IPS-20b (cell line): ENCODE data around the gene FMNL2.

Experiments
- H3K27ac ChIP-seq: one replicate; pipeline ENCODE4 v1.5.1; 2013; ENCODE audit warnings: low read length
- H3K27me3 ChIP-seq: 2 replicates; pipeline ENCODE4 v1.6.1; 2013; ENCODE audit warnings: mild to moderate bottlenecking, low read length, inconsistent platforms; ENCODE audit not compliant: insufficient read depth
- H3K36me3 ChIP-seq: 2 replicates; pipeline ENCODE4 v1.6.1; 2013; ENCODE audit warnings: low read depth, mild to moderate bottlenecking, inconsistent platforms, low read length, moderate library complexity; ENCODE audit not compliant: insufficient read depth
- H3K4me1 ChIP-seq: 2 replicates; pipeline ENCODE4 v1.6.1; 2013; ENCODE audit warnings: mild to moderate bottlenecking, control low read depth, inconsistent platforms, low read length, moderate library complexity; ENCODE audit not compliant: insufficient read depth
- H3K4me3 ChIP-seq: 2 replicates; pipeline ENCODE4 v1.5.1; 2013; ENCODE audit warnings: mild to moderate bottlenecking, low read length, inconsistent platforms
- H3K9ac ChIP-seq: 2 replicates; pipeline ENCODE4 v1.6.1; 2013; ENCODE audit warnings: low read depth, mild to moderate bottlenecking, inconsistent platforms, low read length, moderate library complexity
- H3K9me3 ChIP-seq: 2 replicates; pipeline ENCODE4 v1.6.1; 2013; ENCODE audit warnings: mild to moderate bottlenecking, low read depth, low read length, inconsistent platforms; ENCODE audit not compliant: insufficient read depth

Gene FMNL2

DNA sequence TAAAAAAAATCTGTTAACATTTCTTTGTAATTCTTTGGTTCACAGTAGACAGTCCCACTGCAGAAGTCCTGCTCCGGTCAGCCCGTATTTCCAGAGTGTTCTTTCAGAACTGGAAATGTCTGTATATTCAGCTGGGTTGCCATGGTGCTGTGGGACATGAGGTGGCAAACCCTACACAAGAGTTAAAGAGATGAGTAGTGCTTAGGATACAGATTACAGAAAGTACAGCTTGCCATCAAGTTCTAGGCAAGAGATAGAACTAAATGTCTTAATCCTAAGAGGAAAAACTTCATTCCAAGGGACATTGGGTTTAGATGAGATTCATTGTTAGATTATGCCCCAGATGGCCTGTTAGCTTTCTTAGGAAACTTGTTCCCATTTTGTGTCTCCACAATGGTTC, 60.1 kb downstream of the FMNL2 start:
- no peak overlapping the region for H3K4me3 ChIP-seq
- no peak overlapping the region for H3K9ac ChIP-seq
- H3K4me1 ChIP-seq: peaks cover 22% of the 10 kb centered on the region
- no peak overlapping the region for H3K27ac ChIP-seq
- H3K27me3 ChIP-seq: no peaks in the 10 kb centered on the region
- H3K36me3 ChIP-seq: no peaks in the 10 kb centered on the region
- H3K9me3 ChIP-seq: no peaks in the 10 kb centered on the region

- Histone ChIP-seq H3K36me3 (no peaks in the 10 kb centered on the region), H3K4me3 (0 out of 2 replicates have a peak overlapping the region, but pooled peaks have one; percentile 14), H3K27ac (no peak overlapping the region), H3K9ac (no peak overlapping the region), H3K4me1 (peaks cover 22% of the 10 kb centered on the region), H3K27me3 (no peaks in the 10 kb centered on the region), H3K9me3 (no peaks in the 10 kb centered on the region)
These were observed 60.6 kb downstream of the FMNL2 start for GRCh38 chr2:152395572-152395971.

DNA sequence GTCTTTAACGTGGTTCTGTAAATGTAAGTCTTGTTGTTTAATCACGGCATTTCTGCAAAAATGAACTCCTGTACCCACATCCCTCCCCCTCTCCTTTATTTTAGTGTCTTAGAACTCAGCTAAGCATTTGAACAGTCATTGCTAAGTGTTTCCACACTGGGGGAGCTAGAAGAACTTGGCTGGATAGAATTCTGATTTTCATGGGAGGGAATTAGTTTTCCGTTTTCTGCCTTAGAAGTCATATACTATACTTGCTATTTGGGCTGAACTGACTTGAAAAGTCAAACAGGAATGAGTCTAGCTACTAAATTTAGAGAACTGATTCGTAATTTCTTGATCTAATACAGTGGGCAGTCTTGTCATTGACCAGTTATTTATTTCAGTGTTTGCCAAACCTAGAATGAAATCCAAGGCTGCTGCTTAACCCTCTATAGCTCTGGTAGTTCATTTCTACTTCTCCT, 61.1 kb downstream of the FMNL2 start:
- Histone ChIP-seq H3K27me3 (no peaks in the 10 kb centered on the region), H3K9ac (no peak overlapping the region), H3K4me3 (no peak overlapping the region), H3K27ac (no peak overlapping the region), H3K36me3 (no peaks in the 10 kb centered on the region), H3K4me1 (peaks cover 22% of the 10 kb centered on the region), H3K9me3 (no peaks in the 10 kb centered on the region)

DNA sequence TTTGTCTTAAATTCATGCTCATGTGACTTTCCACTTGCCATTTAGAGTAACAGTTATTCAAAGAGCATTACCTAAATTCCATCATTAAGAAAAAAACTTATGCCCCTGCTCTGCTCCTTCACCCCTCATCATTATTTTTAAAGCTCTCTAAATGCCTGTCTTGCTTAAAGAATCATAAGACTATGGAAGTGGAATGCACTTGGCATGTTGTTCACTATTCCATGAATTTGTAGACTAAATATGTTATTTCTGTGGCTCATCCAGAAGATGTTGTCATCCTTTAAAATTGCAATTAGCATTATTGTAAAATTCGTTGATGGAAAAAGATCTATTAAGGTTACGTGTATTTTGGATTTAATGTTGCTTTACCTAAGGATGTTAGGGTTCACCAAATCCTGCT, 61.8 kb downstream of the FMNL2 start:
- Histone ChIP-seq H3K9ac (no peak overlapping the region), H3K9me3 (no peaks in the 10 kb centered on the region), H3K4me1 (peaks cover 22% of the 10 kb centered on the region), H3K27ac (no peak overlapping the region), H3K4me3 (no peak overlapping the region), H3K36me3 (no peaks in the 10 kb centered on the region), H3K27me3 (no peaks in the 10 kb centered on the region)

GRCh38 chr2:152399003-152399402, 64.0 kb downstream of the FMNL2 start:
- Histone ChIP-seq H3K4me1 (peaks cover 24% of the 10 kb centered on the region), H3K27ac (no peak overlapping the region), H3K9ac (no peak overlapping the region), H3K9me3 (no peaks in the 10 kb centered on the region), H3K27me3 (no peaks in the 10 kb centered on the region), H3K4me3 (no peak overlapping the region), H3K36me3 (no peaks in the 10 kb centered on the region)

DNA sequence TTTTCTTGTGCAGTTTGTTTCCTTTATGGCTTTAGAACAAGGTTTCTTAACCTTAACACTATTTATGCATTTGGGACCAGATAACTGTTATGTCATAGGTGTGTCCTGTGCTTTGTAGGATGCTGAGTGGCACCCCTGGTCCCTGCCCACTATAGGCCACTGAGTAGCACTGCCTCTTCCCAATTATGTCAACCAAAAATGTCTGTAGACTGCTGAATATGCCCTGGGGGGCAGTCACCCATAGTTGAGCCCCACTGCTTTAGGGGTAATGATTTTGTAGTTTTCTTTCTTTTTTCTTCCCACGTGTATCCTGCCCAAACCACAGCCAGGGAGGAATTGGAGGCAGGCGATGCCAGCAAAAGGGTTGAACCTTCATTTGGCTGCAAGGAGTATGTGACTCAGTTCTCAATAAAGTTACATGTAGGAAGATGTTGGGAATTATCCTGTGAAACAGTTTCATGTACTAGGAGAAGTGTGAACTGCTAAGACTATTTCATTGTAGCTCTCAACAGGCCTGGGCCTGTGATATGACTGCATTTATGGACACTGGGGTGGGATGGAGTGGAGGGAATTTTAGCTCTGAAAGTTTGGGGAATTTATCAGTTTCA, 65.7 kb downstream of the FMNL2 start:
- no peaks in the 10 kb centered on the region for H3K27me3 ChIP-seq
- no peak overlapping the region for H3K4me3 ChIP-seq
- H3K27ac ChIP-seq: no peak overlapping the region
- H3K4me1 ChIP-seq: peaks cover 13% of the 10 kb centered on the region
- H3K9ac ChIP-seq: no peak overlapping the region
- H3K36me3 ChIP-seq: no peaks in the 10 kb centered on the region
- no peaks in the 10 kb centered on the region for H3K9me3 ChIP-seq

DNA sequence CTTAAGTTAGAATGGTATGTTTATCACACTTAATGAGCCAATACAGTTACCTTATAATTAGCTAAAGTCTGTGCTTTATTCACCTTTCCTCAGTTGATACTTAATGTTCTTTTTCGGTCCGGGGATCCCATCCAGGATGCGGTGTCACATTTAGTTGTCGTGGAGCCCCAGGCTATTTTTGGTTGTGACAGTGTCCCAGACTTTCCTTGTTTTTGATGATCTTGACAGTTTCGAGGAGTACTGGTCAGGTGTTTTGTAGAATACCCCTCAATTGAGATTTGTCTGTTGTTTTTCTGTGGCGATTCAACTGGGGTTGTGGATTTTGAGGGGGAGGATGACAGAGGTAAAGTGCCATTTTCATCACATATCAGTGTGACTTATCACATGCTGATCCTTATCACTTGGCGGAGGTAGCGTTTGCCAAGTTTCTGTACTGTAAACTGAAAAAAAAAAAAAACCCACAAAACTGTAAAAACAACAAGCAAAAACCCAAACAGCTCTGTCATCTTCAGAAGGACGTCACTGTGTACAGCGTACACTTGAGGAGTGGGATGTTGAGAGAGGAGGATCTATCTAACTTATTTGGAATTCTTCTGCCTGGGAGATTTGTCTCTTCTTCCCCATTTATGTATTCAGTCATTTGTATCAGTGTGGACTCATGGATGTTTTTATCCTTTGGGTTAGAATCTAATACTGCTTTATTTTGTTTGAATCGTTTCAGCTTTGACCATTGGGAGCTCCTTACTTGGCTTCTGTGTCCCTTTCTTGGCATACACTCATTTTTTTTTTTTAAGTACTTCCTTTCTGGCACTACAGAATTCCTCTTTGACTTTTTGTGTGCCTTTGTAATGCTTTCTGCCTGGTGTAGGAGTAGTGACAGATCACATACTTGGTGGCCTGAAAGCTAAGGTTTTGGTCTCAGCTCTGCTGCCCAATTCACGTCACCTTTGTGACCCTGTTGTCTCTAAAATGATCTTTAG, 68.1 kb downstream of the FMNL2 start:
- H3K4me3 ChIP-seq: no peak overlapping the region
- H3K4me1 ChIP-seq: peaks cover 24% of the 10 kb centered on the region
- H3K9ac ChIP-seq: no peak overlapping the region
- H3K9me3 ChIP-seq: no peaks in the 10 kb centered on the region
- no peak overlapping the region for H3K27ac ChIP-seq
- no peaks in the 10 kb centered on the region for H3K27me3 ChIP-seq
- H3K36me3 ChIP-seq: no peaks in the 10 kb centered on the region

DNA sequence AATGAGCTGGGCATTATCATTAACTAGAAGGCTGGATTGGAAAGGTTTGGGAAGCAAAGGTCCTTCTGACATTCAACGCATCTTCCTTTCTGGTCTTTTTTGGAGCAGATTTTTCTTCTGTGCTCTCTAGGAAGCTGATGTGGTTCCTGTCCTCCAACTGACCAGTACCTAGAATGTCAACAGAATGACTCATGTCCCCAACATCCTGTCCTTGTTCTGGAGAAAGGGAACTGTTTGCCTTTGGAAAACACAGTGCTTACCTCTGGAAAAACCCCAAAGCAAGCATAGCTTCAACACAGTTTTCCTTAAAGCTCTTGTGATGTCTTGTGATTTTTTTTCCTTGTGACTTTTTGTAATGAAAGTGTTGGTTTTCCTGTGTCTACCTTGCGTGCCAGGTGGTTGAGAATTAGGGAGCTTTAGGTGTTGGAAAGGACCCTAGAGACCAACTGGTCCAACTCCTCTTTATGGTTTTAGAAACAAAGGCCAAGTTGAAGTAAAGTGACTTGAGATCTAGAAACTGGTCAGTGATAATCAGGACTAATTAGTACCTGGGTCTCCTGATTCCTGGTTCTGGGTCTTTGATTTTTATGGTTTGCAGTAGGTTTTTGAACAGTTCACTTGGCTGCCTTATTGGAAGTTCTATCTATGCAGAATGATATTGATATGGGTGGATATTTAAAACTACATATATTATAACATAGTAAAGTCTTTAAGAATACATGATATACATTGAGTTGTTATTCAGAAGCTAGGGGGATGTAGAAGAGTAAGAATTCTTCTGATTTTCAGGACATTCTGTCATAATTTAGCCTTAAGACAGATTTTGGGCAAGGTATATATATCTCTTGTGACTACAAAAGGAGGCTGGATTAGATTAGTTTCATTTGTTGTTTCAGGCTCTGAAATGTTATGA, 70.5 kb downstream of the FMNL2 start:
- Histone ChIP-seq H3K27ac (no peak overlapping the region), H3K36me3 (no peaks in the 10 kb centered on the region), H3K4me3 (no peak overlapping the region), H3K27me3 (no peaks in the 10 kb centered on the region), H3K4me1 (peaks cover 41% of the 10 kb centered on the region), H3K9ac (no peak overlapping the region), H3K9me3 (no peaks in the 10 kb centered on the region)

- Histone ChIP-seq H3K4me1 (peaks cover 46% of the 10 kb centered on the region), H3K36me3 (no peaks in the 10 kb centered on the region), H3K9ac (no peak overlapping the region), H3K27ac (no peak overlapping the region), H3K9me3 (no peaks in the 10 kb centered on the region), H3K4me3 (no peak overlapping the region), H3K27me3 (no peaks in the 10 kb centered on the region)
These were observed 71.3 kb downstream of the FMNL2 start for GRCh38 chr2:152406119-152406835.

GRCh38 chr2:152406836-152407161, 71.8 kb downstream of the FMNL2 start:
- H3K36me3 ChIP-seq: no peaks in the 10 kb centered on the region
- H3K4me3 ChIP-seq: peak overlapping the region; percentile 38; the same call in 1 of the 2 replicates
- H3K27ac ChIP-seq: no peak overlapping the region
- H3K4me1 ChIP-seq: peaks cover 50% of the 10 kb centered on the region
- H3K9me3 ChIP-seq: no peaks in the 10 kb centered on the region
- H3K9ac ChIP-seq: no peak overlapping the region; the same call in 1 of the 2 replicates
- H3K27me3 ChIP-seq: no peaks in the 10 kb centered on the region

DNA sequence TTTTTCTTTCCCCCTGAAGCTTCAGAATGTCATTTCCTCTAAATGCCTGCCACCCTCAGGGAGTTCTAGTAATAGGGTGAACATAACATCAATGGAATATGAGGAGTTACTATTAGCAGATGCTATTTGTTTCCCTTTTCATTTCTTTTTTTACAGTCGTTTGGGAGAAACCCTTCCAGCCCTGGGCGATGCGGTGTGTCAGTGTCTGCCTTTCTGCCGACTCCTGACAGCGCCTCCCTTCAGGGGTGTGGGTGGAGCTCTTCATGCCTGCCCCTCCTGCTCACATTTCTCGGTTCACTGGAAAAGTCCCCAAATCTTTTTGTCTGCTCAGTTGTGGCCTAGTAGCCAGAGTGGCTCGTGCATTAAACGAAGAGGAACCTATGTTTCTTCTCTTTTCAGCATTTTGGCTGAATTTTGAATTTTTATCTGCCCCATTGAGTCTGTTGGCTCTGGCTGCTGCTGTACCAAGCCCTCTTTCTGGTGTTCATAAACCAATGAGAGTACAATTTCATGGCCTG, 72.3 kb downstream of the FMNL2 start:
- Histone ChIP-seq H3K36me3 (no peaks in the 10 kb centered on the region), H3K9ac (peak overlapping the region; percentile 50; the same call in 1 of the 2 replicates), H3K4me1 (peaks cover 53% of the 10 kb centered on the region), H3K4me3 (peak overlapping the region; percentile 38; the same call in 1 of the 2 replicates), H3K9me3 (no peaks in the 10 kb centered on the region), H3K27me3 (no peaks in the 10 kb centered on the region), H3K27ac (peak overlapping the region; percentile 13)
